BJ (cell line): ENCODE measurements around the gene C1orf159. TPM values are rescaled to one million over a fixed set of nuclear protein-coding genes. Genes with fewer than 3 reads are reported as not detected.
"Not testable (repeated sequence)": the region's sequence is repeated elsewhere in the genome, so short reads cannot be mapped to it uniquely, and the experiment has no call there.

Experiments
- CTCF ChIA-PET: fragments of 350-600 bp; formaldehyde crosslinking; extraction: SDS; loops from one replicate; lab custom pipeline; 2021; ENCODE audit warnings: antibody characterized with exemption, inconsistent platforms; lab: Yijun Ruan, JAX
- POLR2A ChIA-PET: fragments of 300-600 bp; sonication (Branson Sonifier 250); formaldehyde crosslinking; extraction: SDS; loops from one replicate; lab custom pipeline; 2021; ENCODE audit warnings: antibody characterized with exemption; lab: Charles Lee
- DNase-seq: peaks from one replicate; pipeline ENCODE4 v3.0.0-alpha.2; 2011; ENCODE audit warnings: low read depth
- H3K27me3 ChIP-seq: 2 replicates; pipeline ENCODE4 v1.6.0; 2011; ENCODE audit warnings: low read length; ENCODE audit not compliant: control insufficient read depth, insufficient read depth
- H3K36me3 ChIP-seq: 2 replicates; pipeline ENCODE4 v1.5.1; 2011; ENCODE audit warnings: low read length; ENCODE audit not compliant: control insufficient read depth, insufficient read depth
- H3K4me3 ChIP-seq: 2 replicates; pipeline ENCODE4 v1.5.1; 2011; ENCODE audit warnings: low read depth, mild to moderate bottlenecking, control low read depth, low read length
- polyA plus RNA-seq: library from polyadenylated mRNA; depleted of rRNA; stranded (reverse); fragments of >200 nt; gene quantifications from 2 replicates; pipeline ENCODE4 v1.2.3, GENCODE V29; 2011
- TF ChIP-seq, protein P1 (sequence below): IDR thresholded peaks from 2 replicates; pipeline ENCODE4 v1.5.1; 2011; ENCODE audit warnings: low read depth, mild to moderate bottlenecking, control low read depth, inconsistent platforms, low read length, moderate library complexity; ENCODE audit not compliant: insufficient read depth

C1orf159 gene
- polyA plus RNA-seq, 1 experiment: 8.9 TPM

DNA sequence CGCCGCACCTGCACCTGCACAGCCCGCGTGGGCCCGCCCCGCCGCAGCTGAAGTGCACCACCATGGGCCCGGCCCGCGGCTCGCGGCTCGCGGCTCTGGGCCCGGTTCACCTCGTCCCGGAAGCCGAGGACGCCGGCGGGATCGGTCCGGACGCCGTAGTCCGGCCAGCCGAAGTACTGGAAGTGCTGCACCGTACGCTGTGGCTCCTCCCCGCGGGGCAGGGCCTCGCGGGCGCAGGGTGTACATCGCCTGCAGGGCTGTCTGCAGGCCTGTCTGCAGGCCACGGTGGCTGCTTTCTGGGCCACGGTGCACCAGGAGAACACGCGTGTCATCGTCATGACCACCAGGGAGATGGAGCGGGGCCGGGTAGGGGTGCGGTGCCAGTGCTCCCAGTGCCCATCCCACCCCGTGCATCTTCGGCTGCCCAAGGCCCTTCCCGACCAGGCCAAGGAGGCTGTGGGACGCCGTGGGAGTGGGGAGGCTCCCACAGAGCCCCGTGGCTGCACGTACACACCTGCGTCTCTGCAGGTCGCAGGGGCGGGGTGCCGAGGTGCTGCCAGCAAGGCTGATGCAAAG, 48.5 kb downstream of the C1orf159 start:
- Histone ChIP-seq H3K4me3 (no peak overlapping the region), H3K27me3 (no peaks in the 10 kb centered on the region), H3K36me3 (no peaks in the 10 kb centered on the region)
- TF ChIP-seq, protein P1, sequence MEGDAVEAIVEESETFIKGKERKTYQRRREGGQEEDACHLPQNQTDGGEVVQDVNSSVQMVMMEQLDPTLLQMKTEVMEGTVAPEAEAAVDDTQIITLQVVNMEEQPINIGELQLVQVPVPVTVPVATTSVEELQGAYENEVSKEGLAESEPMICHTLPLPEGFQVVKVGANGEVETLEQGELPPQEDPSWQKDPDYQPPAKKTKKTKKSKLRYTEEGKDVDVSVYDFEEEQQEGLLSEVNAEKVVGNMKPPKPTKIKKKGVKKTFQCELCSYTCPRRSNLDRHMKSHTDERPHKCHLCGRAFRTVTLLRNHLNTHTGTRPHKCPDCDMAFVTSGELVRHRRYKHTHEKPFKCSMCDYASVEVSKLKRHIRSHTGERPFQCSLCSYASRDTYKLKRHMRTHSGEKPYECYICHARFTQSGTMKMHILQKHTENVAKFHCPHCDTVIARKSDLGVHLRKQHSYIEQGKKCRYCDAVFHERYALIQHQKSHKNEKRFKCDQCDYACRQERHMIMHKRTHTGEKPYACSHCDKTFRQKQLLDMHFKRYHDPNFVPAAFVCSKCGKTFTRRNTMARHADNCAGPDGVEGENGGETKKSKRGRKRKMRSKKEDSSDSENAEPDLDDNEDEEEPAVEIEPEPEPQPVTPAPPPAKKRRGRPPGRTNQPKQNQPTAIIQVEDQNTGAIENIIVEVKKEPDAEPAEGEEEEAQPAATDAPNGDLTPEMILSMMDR: no peak
- ChIA-PET POLR2A (no interaction called here), CTCF (interaction anchor here (1.1 to 2.5 kb wide), 3 partner anchors 8 to 83 kb away, joined by 3 to 6 read pairs (median 5); no protein-coding TSS in a partner anchor)
- DNase-seq: no peak

DNA sequence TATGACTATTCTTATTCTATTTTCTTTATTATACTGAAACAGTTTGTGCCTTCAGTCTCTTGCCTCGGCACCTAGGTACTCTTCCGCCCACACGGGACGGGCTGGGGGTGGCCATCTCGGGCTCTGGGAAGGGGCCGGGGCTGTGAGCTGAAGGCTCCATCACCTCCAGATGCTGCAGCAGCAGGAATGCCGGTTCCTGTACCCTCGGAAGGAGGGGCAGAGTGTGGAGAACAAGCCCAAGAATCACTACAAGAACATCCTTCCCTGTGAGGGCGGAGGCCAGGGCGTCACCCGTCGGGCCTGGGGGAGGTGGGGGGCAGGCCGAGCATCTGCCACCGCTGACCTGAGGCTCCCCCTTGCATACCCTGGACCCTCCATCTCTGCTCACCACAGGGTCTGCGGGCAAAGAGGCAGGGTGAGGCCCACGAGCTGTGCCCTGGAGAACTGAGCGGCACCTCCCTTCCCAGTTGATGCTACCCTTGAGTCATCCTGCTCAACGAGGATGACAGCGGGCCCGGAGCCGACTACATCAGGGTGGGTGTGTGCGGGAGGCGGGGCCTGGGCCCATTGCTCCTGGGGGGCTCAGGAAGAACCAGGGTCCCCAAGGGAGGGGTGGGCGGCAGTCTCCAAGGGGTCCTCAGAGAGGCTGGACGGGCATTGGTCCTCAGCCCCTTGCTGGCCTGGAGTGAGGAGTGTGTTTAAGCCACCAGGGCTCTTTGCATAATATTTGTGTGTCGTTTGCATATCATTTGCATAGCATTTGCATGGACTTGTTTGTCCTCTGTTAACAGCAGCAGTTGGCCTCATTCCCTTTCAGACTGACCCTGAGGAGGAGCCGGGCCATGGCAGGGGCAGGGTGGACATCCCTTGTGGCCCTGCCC, 49.2 kb downstream of the C1orf159 start:
- POLR2A ChIA-PET: no interaction called here
- CTCF ChIA-PET: interaction anchor here (1.3 to 8.5 kb wide), 4 partner anchors 13 to 83 kb away, joined by 3 to 157 read pairs (median 4); partner anchors contain the start of genes ISG15 and PERM1
- TF ChIP-seq, protein P1: no peak

DNA sequence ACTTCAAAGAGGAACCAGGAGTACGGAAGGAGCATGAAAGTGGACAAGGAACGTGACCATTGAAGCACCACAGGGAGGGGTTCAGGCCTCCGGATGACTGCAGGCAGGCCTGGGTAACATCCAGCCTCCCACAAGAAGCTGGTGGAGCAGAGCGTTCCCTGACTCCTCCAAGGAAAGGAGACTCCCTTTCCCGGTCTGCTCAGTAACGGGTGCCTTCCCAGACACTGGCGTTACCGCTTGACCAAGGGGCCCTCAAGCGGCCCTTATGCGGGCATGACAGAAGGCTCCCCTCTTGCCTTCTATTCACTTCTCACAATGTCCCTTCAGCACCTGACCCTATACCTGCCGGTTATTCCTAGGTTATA, 50.0 kb downstream of the C1orf159 start:
- POLR2A ChIA-PET, H3K4me3 ChIP-seq, H3K36me3 ChIP-seq, H3K27me3 ChIP-seq, DNase-seq: not testable (repeated sequence)
- CTCF ChIA-PET: interaction anchor here (0.8 to 8.5 kb wide), 5 partner anchors 11 to 82 kb away, joined by 3 to 157 read pairs (median 4); partner anchors contain the start of genes ISG15 and PERM1

More for the DNA sequence above, 49.2 kb downstream of the C1orf159 start:
- no peak overlapping the region for H3K4me3 ChIP-seq
- H3K27me3 ChIP-seq: no peaks in the 10 kb centered on the region
- DNase-seq: no peak
- H3K36me3 ChIP-seq: no peaks in the 10 kb centered on the region

DNA sequence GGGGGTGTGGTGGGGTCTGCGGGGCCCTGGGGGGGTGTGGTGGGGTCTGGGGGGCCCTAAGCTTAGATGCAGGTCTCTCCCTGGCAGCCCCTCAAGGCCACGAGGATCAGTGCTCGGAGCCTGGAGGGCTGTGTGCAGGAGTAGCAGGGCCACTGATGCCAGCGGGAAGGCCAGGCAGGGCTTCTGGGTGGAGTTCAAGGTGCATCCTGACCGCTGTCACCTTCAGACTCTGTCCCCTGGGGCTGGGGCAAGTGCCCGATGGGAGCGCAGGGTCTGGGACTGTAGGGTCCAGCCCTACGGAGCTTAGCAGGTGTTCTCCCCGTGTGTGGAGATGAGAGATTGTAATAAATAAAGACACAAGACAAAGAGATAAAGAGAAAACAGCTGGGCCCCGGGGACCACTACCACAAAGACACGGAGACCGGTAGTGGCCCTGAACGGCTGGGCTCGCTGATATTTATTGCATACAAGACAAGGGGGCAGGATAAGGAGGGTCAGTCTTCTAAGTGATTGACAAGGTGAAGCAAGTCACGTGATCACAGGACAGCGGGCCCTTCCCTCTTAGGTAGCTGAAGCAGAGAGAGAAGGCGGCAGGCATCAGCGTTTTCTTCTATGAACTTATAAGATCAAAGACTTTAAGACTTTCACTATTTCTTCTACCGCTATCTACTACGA, 50.5 kb downstream of the C1orf159 start:
- H3K4me3 ChIP-seq: no peak overlapping the region
- ChIA-PET POLR2A (no interaction called here), CTCF (interaction anchor here (0.8 to 8.5 kb wide), 5 partner anchors 10 to 81 kb away, joined by 3 to 157 read pairs (median 4); partner anchors contain the start of genes ISG15 and PERM1)
- TF ChIP-seq, protein P1: no peak
- H3K27me3 ChIP-seq: no peaks in the 10 kb centered on the region
- DNase-seq: no peak
- no peaks in the 10 kb centered on the region for H3K36me3 ChIP-seq

DNA sequence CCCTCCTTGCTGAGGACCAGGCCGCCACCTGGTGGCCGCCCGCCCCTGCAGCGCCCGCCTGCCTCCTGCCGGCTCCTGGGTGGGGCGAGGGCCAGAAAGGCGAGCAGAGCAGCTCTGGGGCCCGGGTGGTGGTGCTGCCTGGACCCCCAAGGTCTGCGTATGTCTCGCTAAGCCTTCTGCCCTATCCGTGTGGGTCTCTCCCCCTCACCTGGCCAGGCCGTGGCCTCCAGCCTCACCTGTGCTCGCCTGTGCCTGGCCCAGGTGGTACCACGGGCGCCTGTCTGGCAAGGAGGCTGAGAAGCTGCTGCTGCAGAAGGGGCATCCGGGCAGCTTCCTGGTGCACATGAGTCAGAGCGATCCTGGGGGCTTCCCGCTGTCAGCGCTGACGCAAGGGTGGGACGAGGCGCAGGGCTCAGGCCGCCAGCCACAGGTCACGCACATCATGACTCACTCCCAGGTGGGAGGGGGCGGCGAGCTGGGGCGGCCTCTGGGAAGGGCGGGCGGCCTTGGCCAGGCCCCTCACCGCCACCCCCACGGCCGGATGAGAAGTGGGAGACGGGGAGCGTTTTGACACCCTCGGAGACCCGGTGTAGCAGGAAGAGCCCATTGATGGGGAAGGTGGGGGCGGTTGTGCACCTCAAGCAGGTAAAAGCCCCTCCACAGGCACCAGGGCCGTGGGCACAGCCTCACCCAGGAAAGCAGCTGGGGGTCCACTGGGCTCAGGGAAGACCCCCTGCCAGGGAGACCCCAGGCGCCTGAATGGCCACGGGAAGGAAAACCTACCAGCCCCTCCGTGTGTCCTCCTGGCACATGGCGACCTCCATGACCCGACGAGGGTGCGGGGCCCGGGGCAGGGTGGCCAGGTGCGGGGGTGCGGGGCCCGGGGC, 51.7 kb downstream of the C1orf159 start:
- ChIA-PET CTCF (interaction anchor here (0.7 to 8.5 kb wide), 20 partner anchors 10 to 413 kb away, joined by 3 to 157 read pairs (median 4); partner anchors contain the start of genes ISG15, PERM1 and RNF223), POLR2A (no interaction called here)
- no peaks in the 10 kb centered on the region for H3K36me3 ChIP-seq
- no peak overlapping the region for H3K4me3 ChIP-seq
- TF ChIP-seq, protein P1: peak; percentile 87
- H3K27me3 ChIP-seq: no peaks in the 10 kb centered on the region; the same call in 1 of the 2 replicates
- DNase-seq: no peak
